Lower leg skin (tissue), 3 donors: ENCODE measurements around the gene CDH16.

ENCODE experiments used
- POLR2A ChIP-seq, 2 donors: fragments of 450-650 bp; IDR thresholded peaks; one replicate each; pipeline ENCODE4 v1.6.1; 2016 to 2017; ENCODE audit warnings: antibody characterized with exemption in 2 of 2, mild to moderate bottlenecking in 1 of 2, moderate library complexity in 1 of 2
- TF ChIP-seq, protein P1 (sequence below), 3 donors: fragments of 450-650 bp; IDR thresholded peaks; one replicate each; pipeline ENCODE4 v1.5.1; 2016; ENCODE audit warnings: antibody characterized with exemption in 3 of 3, mild to moderate bottlenecking in 3 of 3, moderate library complexity in 2 of 3

- TF ChIP-seq, protein P1, sequence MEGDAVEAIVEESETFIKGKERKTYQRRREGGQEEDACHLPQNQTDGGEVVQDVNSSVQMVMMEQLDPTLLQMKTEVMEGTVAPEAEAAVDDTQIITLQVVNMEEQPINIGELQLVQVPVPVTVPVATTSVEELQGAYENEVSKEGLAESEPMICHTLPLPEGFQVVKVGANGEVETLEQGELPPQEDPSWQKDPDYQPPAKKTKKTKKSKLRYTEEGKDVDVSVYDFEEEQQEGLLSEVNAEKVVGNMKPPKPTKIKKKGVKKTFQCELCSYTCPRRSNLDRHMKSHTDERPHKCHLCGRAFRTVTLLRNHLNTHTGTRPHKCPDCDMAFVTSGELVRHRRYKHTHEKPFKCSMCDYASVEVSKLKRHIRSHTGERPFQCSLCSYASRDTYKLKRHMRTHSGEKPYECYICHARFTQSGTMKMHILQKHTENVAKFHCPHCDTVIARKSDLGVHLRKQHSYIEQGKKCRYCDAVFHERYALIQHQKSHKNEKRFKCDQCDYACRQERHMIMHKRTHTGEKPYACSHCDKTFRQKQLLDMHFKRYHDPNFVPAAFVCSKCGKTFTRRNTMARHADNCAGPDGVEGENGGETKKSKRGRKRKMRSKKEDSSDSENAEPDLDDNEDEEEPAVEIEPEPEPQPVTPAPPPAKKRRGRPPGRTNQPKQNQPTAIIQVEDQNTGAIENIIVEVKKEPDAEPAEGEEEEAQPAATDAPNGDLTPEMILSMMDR (IDR thresholded peaks at IDR 0.05), result no peak
- TF ChIP-seq POLR2A (IDR thresholded peaks at IDR 0.05), result no peak
Observed at GRCh38 chr16:66871840-66872239, 46.8 kb downstream of the CDH16 start.
